ENCODE data around the gene MB21D2.
"Not testable (repeated sequence)": the region's sequence is repeated elsewhere in the genome, so short reads cannot be mapped to it uniquely, and the experiment has no call there.

Gene MB21D2

DNA sequence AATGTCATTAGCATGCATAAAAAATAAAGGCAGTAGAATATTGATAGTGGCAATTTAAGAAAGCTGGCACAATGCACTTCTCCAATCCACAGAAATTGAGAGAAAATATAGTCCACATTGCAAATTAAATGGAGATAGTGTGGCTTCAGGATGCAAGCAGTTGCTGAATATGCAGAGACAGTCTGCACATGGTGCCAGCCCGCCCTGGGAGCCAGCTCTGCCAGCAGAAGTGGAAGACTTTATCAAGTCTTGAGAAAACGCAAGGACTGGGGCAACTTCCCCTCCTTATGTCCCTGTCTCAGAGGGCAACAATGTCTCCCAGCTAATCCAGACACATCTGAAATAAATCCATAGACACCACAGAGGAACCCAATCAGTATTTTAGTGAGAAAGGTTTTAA is 57.2 kb downstream of the MB21D2 start:
- no peak for DNase-seq (ENCODE audit: low read depth, low spot score)

DNA sequence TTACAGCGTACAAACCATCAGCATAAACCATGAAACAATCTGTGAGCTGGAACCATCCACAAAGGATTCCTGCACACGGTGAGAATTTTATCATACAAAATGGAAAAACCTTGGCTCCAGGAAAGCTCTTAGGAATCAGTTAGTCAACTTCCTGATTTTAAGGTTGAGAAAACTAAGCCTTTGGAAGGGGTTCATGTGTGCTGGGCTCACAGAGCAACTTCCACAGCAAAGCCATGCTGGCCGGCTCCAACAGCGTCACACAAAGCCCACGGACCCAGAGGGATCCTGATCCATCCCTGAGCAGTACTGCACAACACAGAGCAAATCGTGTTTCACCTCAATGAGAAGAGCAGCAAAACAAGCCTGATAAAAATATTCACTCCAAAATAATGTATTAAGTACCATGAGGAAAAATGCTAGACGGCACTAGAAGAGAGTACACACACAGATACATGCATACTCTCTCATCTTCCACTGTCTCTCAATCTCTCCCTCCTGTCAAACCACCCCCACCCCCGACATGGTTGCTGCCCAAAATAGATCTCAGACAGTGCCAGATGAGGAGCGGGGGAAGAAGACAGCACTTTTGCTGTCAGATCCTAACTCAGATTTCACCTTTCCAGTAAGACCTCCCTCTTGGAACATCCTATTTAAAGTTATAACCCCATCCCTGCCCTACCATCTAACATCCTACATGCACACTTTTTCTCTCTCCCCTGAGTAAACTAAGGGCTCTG is 58.6 kb downstream of the MB21D2 start:
- DNase-seq (ENCODE audit: low read depth, low spot score) = no peak

GRCh38 chr3:192857260-192857661 is 60.4 kb downstream of the MB21D2 start:
- no peak for DNase-seq (ENCODE audit: low read depth, low spot score)

GRCh38 chr3:192855434-192855833 is 62.2 kb downstream of the MB21D2 start:
- DNase-seq (ENCODE audit: low read depth, low spot score) = no peak

- no peak for DNase-seq (ENCODE audit: low read depth, low spot score)
Measured at GRCh38 chr3:192851821-192852372, 65.8 kb downstream of the MB21D2 start.

- peak; percentile 3 for DNase-seq (ENCODE audit: low read depth, low spot score)
Measured at GRCh38 chr3:192850451-192850981, 67.1 kb downstream of the MB21D2 start.

GRCh38 chr3:192849821-192850220 is 67.8 kb downstream of the MB21D2 start:
- DNase-seq (ENCODE audit: low read depth, low spot score) = not testable (repeated sequence)

DNA sequence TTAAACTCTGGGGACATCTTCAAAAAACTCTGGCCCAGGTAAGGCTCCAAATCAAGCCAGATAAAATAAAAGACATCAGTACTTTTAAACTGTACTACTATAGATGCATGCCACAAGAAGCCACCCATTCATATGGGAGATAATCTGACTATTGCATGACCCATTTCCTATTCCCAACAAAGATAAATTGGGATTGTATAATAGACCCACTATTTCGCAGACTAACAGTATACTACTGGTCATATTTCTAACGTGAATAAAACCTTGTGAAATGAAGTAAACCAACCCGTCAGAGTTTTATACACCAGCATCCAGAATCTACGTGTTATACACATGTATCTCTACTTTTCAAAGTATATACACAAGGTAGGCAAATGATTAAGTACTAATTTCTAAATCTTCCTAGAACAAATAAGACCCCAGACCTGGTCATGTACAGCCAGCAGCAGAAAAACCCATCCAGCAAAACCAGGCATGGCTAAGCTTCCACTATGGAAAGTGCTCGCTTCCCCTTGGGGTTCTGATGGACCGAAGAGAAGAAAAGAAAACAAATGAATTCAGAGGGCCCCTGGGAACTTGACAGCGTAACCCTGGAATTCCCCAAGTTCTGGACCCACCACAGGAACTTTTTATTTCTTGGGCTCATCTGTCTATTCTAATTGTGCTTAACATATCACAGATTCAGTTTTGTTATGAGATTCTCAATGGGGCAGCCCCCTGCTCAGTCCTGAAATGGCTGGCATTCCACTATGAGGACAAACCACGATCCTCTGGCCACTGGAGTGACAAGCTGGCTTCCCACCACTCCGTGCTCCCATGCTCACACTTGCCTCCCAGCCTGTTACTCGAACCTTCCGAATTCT is 69.1 kb downstream of the MB21D2 start:
- no peak for DNase-seq (ENCODE audit: low read depth, low spot score)

DNA sequence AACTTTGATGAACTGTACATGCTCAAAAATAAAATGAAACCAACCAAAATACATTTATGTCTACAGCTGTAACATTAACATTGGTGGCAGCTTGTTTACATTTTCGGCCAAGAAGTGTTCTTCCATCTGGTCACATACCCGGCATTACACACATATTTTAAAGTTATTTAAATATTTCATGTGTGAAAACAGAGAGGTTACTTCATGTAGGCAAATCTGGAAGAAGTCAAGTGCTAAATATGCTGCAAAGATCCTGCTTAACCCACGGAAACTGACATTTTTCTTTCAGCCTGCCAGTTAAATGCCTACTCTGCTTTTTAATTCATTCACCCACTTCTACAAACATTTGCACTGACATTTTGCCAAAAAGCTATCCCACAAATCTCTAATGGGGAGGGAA is 69.7 kb downstream of the MB21D2 start:
- no peak for DNase-seq (ENCODE audit: low read depth, low spot score)

DNA sequence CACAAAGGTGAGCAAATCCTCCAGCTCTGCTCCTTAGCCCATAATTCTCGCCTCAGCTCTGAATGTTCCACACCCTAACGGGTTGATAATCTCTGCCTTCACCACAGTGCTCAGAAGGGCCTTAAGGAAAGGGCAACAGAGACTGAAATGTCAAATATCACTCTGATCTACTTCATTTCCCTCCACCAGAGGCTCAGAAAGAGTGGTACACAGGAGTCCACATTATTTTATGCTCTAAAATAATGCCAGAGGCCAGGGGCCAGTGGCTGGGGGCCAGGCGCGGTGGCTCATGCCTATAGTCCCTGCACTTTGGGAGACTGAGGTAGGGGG is 72.2 kb downstream of the MB21D2 start:
- DNase-seq (ENCODE audit: low read depth, low spot score) = no peak

DNA sequence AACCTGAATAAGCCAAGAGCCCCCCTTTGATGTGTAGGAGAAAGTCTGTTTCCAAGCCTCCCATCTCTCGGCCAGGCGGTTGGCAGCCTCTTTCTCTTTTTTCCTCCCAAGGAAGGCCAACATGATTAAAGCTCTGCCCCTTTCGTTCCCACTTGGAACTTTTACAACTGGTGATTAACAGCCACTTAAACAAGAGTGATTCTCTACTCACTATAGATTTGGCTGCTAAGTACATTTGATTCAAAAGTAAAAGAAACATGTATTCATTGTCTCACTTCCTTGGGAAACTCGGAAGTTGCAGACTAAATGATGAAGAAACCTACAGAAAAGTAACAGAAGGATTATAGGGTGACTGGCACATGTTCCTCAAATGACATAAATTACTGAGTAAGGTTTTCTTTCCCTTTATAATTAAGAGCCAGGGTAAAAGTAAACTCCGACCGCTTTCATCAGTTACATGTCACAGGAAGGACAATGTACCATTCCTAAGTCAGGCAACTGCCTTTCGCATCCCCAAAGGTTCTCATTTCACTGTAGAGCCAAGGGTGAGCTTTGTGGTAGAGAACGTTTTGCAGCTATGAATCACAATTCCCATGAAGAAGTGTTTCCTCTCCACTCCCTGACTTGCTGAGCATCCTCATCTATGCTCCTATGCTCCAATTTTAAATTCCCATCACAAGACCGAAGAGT is 72.7 kb downstream of the MB21D2 start:
- no peak for DNase-seq (ENCODE audit: low read depth, low spot score)

DNA sequence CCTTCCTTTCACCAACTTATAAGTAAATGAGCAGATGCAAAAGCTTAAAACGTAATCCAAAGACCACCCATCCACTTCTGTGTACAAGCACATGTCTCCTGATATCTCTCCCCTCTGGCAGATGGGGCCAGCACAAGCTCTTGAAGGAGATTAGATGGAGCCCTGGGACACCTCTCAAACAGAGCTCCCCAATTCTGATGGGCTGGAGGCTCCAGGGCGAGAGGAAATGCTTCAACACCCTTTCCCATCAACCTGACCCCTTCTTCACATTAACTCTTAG is 73.2 kb downstream of the MB21D2 start:
- DNase-seq (ENCODE audit: low read depth, low spot score) = no peak

DNA sequence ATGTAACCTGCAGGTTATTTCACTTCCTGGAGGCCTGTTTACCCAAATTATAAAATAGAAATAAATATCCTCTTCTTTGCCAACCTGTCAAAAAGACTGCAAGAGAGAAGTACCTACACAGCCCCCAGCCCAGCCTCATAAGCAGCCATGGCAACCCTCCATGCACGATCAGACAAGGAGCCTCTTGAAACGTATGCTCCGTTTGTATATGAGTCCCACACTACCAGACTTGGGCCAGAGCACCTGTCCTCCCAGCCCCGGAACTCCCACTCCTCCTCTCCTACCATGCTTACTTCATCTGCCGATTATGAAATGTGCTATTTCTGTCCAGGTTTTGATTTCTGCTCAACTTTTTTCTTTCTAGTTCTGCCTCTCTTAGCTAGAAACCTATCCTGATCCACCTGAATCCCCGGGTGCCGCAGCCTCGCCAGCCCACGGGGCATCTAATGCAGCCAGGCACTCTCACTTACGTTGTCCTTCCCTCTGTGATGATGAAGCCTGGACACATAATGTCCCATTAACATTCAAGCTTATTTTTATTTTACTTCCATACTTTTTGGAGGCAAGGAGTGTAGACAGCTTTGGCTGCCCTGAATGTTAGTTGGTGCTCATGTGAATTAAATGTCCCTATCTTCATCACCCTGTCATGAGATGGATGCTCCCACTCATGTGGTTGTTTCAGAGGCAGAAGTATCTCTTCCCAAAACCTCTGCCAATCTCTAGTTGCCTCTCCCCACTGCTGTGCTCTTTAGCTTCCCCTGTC is 73.8 kb downstream of the MB21D2 start:
- no peak for DNase-seq (ENCODE audit: low read depth, low spot score)

DNA sequence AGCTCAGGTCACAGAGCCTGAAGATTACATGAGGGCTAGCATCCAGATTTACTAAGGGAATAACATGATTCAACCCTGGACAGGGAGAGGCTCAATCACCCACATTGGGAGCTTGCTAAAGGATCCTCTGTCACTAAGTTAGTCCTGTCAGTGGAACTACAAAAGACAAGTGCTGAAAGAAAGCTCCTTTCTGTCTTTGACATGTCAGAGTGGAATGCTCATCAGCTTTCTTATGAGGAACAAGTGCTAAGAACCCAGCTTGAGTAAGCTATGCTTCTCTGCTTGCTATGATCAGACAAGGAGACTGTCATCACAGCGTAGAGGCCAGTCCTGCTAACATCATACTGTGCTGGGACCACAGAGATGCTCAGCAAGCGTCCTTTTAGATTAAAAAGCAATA is 74.5 kb downstream of the MB21D2 start:
- no peak for DNase-seq (ENCODE audit: low read depth, low spot score)

DNA sequence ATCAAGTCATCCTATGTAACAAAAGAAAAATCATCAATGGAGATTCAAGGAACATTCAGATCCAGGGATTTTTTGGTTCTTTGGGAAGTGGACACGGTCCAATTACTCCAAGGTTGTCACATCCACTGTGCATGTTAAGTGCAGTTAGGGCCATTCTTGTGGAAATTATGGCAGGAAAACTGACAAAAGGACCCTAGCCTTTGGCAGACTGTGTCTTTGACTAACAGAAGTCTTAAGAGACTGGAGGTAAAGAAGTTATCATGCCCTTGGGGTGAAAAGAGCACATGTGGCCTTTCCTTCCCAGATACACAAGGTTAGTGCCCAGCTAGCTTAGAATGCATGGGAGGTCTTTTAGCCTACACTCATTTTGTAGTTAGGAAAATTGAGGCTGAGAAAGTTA is 74.9 kb downstream of the MB21D2 start:
- DNase-seq (ENCODE audit: low read depth, low spot score) = no peak

DNA sequence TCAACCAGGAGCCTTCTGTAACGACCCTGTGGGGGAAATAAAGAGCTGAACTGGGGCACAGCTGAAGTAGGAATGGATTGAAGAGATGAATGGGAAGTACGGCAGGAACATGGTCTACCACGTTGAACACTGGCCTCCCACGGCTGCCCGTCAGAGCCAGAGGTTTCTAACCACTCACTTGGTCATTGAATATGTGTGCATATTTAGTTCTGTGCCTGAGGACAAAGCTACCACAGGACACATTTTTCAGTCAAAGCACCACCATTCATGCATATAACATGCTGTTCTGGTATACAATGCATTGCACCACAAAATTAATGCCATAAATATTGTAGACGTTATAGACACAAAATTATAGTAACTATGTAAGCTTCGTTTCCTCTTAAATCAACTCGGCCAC is 75.5 kb downstream of the MB21D2 start:
- DNase-seq (ENCODE audit: low read depth, low spot score) = no peak

- no peak for DNase-seq (ENCODE audit: low read depth, low spot score)
Measured at GRCh38 chr3:192841428-192841827, 76.2 kb downstream of the MB21D2 start.

DNA sequence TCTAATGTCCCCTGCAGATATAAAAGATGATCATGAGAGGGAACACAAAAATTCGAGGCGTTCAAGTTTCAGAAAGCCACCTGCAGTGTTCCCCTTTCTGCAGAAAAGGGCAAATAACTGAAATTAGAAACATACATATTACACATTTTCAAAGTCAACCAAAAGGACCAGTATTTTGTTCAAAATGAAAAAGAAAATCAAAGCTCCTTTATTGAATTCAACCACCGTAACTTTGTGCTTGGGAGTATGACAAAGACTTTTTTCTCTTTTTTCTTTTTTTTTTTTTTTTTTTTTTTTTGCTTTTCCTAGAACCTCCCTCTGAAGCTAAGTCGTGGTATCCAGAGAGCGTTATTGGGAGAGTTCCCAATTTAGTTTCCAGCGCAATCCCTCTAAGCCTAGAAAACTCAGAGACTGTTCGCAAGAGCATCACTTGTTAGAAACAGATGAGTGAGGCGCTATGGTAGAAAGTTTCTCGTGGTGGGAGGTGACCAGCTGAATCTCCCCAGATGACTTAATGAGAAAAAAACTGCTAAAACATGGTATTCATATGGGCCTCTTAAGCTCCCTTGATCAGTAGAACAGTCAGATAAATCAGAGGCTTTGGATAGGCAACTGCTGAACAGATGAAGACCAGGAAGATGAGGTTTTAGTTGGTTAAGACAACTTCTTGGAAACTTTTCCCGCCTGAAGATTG is 77.4 kb downstream of the MB21D2 start:
- no peak for DNase-seq (ENCODE audit: low read depth, low spot score)

- no peak for DNase-seq (ENCODE audit: low read depth, low spot score)
Measured at GRCh38 chr3:192835818-192836815, 81.5 kb downstream of the MB21D2 start.

- DNase-seq (ENCODE audit: low read depth, low spot score) = no peak
Measured at GRCh38 chr3:192834428-192834827, 83.2 kb downstream of the MB21D2 start.
